LNCAP (cell line): Measurements from ENCODE around the gene FMR1.

Experiments
- CTCF ChIP-seq: fragments of 450-650 bp; IDR thresholded peaks from 2 replicates; pipeline ENCODE4 v1.5.1; 2017; ENCODE audit warnings: mild to moderate bottlenecking

The FMR1 gene

GRCh38 chrX:147902270-147902669 is 9.4 kb upstream of the FMR1 start:
- no peak for TF ChIP-seq CTCF

GRCh38 chrX:147908106-147908505 is 3.6 kb upstream of the FMR1 start:
- no peak for TF ChIP-seq CTCF

- no peak for TF ChIP-seq CTCF
Observed at GRCh38 chrX:147910607-147911006, 1.1 kb upstream of the FMR1 start.

GRCh38 chrX:147912093-147912801 is 528 bp downstream of the FMR1 start:
- TF ChIP-seq CTCF: no peak

- no peak for TF ChIP-seq CTCF
Observed at GRCh38 chrX:147913570-147913969, 1.9 kb downstream of the FMR1 start.

GRCh38 chrX:147914591-147914990 is 2.9 kb downstream of the FMR1 start:
- no peak for TF ChIP-seq CTCF

- no peak for TF ChIP-seq CTCF
Observed at GRCh38 chrX:147916375-147916968, 4.8 kb downstream of the FMR1 start.
